ENCODE data around the gene PLA2G4E.

The PLA2G4E gene

GRCh38 chr15:42020713-42021273 lies at the start of gene PLA2G4E:
TSS of gene PLA2G4E (minus strand) at chr15:42021042. CDS start at chr15:42021030, 12 bp downstream.
- DNase-seq = no peak

- no peak for DNase-seq
Measured at GRCh38 chr15:42070279-42070975, 49.6 kb upstream of the PLA2G4E start.

- no peak for DNase-seq
Measured at GRCh38 chr15:42069496-42070278, 48.8 kb upstream of the PLA2G4E start.

GRCh38 chr15:42069025-42069424 lies 48.2 kb upstream of the PLA2G4E start:
- DNase-seq = no peak

GRCh38 chr15:42068601-42069000 lies 47.8 kb upstream of the PLA2G4E start:
- DNase-seq = no peak

- DNase-seq = no peak
Measured at GRCh38 chr15:42066764-42067415, 46.0 kb upstream of the PLA2G4E start.

- DNase-seq = no peak
Measured at GRCh38 chr15:42065468-42065867, 44.6 kb upstream of the PLA2G4E start.

GRCh38 chr15:42065033-42065432 lies 44.2 kb upstream of the PLA2G4E start:
- DNase-seq = no peak

GRCh38 chr15:42064271-42064670 lies 43.4 kb upstream of the PLA2G4E start:
- DNase-seq = no peak

GRCh38 chr15:42063122-42063848 lies 42.4 kb upstream of the PLA2G4E start:
- no peak for DNase-seq

GRCh38 chr15:42062284-42062806 lies 41.5 kb upstream of the PLA2G4E start:
- no peak for DNase-seq

- DNase-seq = no peak
Measured at GRCh38 chr15:42060797-42061196, 40.0 kb upstream of the PLA2G4E start.

GRCh38 chr15:42060477-42060763 lies 39.6 kb upstream of the PLA2G4E start:
- DNase-seq = no peak

- DNase-seq = peak; percentile 43
Measured at GRCh38 chr15:42059661-42060476, 39.0 kb upstream of the PLA2G4E start.

- no peak for DNase-seq
Measured at GRCh38 chr15:42058791-42059190, 37.9 kb upstream of the PLA2G4E start.

- DNase-seq = no peak
Measured at GRCh38 chr15:42057799-42058646, 37.2 kb upstream of the PLA2G4E start.

- DNase-seq = peak; percentile 34
Measured at GRCh38 chr15:42056934-42057798, 36.3 kb upstream of the PLA2G4E start.

GRCh38 chr15:42053914-42054313 lies 33.1 kb upstream of the PLA2G4E start:
- DNase-seq = no peak

GRCh38 chr15:42053010-42053409 lies 32.2 kb upstream of the PLA2G4E start:
- DNase-seq = no peak

Data from NCI-H748 treated with DMSO at 0.1 percent for 48 hours (cell line).